Uterus (tissue), 2 donors: ENCODE data around the gene PRKG1.

Experiments used
- POLR2A ChIP-seq, 2 donors: fragments of 450-650 bp; IDR thresholded peaks; one replicate each; pipeline ENCODE4 v1.6.1; 2016; ENCODE audit warnings: antibody characterized with exemption in 2 of 2, mild to moderate bottlenecking in 1 of 2, moderate library complexity in 1 of 2
- TF ChIP-seq, protein P1 (sequence below), 4 experiments: fragments of 200-600 bp in 2 of 4; fragments of 450-650 bp in 2 of 4; sonication (generic) in 2 of 4; IDR thresholded peaks; one replicate each; pipeline ENCODE4 v1.5.1; 2016 to 2019; ENCODE audit warnings: antibody characterized with exemption in 4 of 4, mild to moderate bottlenecking in 2 of 4, moderate library complexity in 1 of 4

DNA sequence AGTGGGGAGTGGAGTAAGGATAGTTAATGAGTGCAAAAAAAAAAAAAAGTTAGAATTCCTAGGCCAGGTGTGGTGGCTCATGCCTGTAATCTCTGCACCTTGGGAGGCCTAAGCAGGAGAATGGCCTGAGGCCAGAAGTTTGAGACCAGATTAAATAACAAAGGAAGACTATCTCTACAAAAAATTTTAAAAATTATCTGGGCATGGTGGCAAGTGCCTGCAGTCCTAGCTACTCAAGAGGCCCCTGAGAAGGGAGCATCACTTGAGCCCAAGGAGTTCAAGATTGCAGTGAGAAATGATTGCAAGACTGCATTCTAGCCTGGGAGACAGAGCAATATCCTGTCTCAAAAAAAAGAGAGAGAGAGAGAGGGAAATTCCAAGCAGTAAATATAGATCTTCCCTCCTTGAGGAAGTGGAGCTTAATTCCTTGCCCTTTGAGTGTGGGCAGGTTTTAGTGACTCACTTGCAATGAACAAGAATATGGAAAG lies 644.6 kb downstream of the PRKG1 start:
- TF ChIP-seq POLR2A (IDR thresholded peaks at IDR 0.05), result no peak
- TF ChIP-seq, protein P1, sequence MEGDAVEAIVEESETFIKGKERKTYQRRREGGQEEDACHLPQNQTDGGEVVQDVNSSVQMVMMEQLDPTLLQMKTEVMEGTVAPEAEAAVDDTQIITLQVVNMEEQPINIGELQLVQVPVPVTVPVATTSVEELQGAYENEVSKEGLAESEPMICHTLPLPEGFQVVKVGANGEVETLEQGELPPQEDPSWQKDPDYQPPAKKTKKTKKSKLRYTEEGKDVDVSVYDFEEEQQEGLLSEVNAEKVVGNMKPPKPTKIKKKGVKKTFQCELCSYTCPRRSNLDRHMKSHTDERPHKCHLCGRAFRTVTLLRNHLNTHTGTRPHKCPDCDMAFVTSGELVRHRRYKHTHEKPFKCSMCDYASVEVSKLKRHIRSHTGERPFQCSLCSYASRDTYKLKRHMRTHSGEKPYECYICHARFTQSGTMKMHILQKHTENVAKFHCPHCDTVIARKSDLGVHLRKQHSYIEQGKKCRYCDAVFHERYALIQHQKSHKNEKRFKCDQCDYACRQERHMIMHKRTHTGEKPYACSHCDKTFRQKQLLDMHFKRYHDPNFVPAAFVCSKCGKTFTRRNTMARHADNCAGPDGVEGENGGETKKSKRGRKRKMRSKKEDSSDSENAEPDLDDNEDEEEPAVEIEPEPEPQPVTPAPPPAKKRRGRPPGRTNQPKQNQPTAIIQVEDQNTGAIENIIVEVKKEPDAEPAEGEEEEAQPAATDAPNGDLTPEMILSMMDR (IDR thresholded peaks at IDR 0.05), result no peak
